Rectal smooth muscle tissue (tissue), 1 donor: Measurements from ENCODE around the gene CDH20.

ENCODE experiments used
- H3K27ac ChIP-seq: one replicate; pipeline ENCODE4 v1.7.0; 2013; ENCODE audit warnings: low read depth, low read length, inconsistent platforms
- H3K27me3 ChIP-seq: one replicate; pipeline ENCODE4 v1.7.0; 2013; ENCODE audit warnings: low read length; ENCODE audit not compliant: control insufficient read depth, insufficient read depth
- H3K36me3 ChIP-seq: one replicate; pipeline ENCODE4 v1.7.0; 2013; ENCODE audit warnings: low read length; ENCODE audit not compliant: control insufficient read depth, insufficient read depth
- H3K4me1 ChIP-seq: one replicate; pipeline ENCODE4 v1.7.0; 2013; ENCODE audit warnings: low read length; ENCODE audit not compliant: control insufficient read depth, insufficient read depth
- H3K4me3 ChIP-seq: one replicate; pipeline ENCODE4 v1.7.0; 2013; ENCODE audit warnings: low read length
- H3K9ac ChIP-seq: one replicate; pipeline ENCODE4 v1.7.0; 2013; ENCODE audit warnings: low read length

The CDH20 gene

DNA sequence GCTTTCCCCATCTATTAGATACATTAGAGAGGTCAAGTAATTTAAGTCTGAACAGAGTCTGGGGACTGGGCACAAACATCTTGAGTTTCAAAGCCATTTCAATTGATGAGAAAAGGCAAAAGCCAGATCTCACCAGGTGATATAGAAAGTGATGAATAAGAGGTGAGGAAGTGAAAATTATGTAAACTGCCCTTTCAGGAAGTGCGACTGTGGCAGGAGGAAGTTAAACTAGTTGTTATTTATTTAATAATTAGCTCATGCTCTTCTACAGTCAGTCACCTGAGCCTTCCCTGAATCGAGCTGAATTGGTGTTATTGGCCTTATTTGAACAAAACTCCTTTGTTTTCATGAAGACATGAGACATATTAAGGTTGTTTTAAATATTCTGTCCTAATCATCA, 115.1 kb downstream of the CDH20 start:
- Histone ChIP-seq H3K9ac (no peak overlapping the region), H3K36me3 (no peaks in the 10 kb centered on the region), H3K27me3 (no peaks in the 10 kb centered on the region), H3K27ac (no peak overlapping the region), H3K4me1 (no peaks in the 10 kb centered on the region), H3K4me3 (no peak overlapping the region)

DNA sequence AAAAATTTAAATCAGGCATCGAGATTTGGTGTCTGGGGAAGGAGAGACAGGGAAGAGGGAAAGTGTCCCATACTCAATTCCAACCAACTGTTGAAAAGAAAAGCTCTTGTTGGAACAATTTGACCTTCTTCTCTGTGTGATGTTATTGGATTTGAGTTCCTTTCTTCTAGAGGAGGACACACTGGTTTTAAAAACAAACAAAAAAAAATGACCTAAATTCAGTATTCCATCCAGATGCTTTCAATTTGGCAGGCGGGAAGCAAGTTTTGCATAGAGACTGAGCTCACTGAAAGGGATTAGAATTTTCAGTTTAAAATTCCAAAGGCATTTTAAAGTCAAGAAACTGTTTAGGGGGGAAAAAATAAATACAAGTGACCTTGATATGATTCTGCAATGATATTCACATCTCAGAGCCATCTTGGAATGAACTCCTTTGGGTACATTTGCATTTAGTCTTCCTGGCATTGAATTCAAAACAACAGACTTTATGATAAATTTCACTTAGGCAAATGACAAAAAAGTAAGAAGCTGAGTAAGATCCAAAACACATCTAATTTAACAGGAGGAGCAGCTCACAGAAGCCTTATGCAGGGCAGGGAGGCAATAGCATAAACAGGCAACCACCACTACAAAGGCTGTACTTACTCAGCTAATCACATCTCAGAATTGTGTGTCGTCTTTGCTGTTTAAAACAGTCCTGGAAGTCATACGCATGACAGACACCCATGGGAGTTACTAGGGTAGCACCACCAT, 126.8 kb downstream of the CDH20 start:
- Histone ChIP-seq H3K9ac (no peak overlapping the region), H3K27me3 (no peaks in the 10 kb centered on the region), H3K4me1 (no peaks in the 10 kb centered on the region), H3K4me3 (no peak overlapping the region), H3K36me3 (no peaks in the 10 kb centered on the region), H3K27ac (no peak overlapping the region)

DNA sequence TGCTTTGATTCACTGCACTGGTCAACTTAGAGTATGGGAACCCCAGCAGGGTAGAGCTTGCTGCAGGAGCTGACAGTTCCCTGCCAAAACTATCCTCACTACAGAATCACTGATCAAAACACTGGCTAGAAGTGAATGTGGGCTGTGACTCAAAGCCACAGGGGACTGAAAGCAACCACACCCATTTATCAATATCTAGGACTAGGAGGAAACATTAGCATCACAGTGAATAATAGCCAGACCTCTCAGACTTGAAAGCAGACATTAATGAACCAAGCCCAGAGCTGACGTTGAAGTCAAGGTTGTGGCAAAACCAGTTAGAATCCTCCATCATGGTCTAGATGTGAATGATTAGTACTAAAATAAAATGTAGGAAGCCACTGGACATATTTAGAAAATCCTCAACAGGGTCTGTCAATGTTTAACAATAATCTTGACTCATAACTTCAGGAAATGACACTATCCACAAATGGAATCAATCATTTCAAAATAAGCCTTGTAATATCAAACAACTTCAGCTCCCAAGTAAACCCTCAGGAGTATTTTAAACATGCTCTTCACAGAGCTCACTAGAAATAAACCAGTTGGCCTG, 131.4 kb downstream of the CDH20 start:
- H3K4me3 ChIP-seq, result no peak overlapping the region
- H3K36me3 ChIP-seq, result no peaks in the 10 kb centered on the region
- H3K9ac ChIP-seq, result no peak overlapping the region
- H3K4me1 ChIP-seq, result no peaks in the 10 kb centered on the region
- no peaks in the 10 kb centered on the region for H3K27me3 ChIP-seq
- H3K27ac ChIP-seq, result no peak overlapping the region

DNA sequence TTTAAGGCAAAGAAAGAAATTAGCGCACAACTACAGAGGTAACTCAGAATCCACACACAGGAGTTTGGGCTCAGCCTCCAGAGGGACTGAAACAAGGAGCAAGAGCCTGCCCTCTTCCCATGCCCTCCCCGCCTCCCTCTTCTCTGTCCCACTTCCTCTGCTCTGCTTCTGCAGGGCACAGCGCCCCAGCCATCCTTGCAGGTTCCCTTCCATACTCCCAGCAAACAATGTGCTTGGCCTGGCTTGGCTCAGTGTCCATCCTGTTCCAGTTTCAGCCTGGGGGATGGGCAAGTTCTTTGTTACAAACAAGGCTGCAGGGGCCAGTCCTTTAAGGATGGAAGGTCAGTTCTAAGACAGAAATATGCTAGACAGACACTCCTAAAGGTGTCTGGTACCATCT, 133.5 kb downstream of the CDH20 start:
- H3K27ac ChIP-seq, result no peak overlapping the region
- H3K4me1 ChIP-seq, result no peaks in the 10 kb centered on the region
- no peak overlapping the region for H3K9ac ChIP-seq
- H3K36me3 ChIP-seq, result no peaks in the 10 kb centered on the region
- H3K4me3 ChIP-seq, result no peak overlapping the region
- H3K27me3 ChIP-seq, result no peaks in the 10 kb centered on the region

DNA sequence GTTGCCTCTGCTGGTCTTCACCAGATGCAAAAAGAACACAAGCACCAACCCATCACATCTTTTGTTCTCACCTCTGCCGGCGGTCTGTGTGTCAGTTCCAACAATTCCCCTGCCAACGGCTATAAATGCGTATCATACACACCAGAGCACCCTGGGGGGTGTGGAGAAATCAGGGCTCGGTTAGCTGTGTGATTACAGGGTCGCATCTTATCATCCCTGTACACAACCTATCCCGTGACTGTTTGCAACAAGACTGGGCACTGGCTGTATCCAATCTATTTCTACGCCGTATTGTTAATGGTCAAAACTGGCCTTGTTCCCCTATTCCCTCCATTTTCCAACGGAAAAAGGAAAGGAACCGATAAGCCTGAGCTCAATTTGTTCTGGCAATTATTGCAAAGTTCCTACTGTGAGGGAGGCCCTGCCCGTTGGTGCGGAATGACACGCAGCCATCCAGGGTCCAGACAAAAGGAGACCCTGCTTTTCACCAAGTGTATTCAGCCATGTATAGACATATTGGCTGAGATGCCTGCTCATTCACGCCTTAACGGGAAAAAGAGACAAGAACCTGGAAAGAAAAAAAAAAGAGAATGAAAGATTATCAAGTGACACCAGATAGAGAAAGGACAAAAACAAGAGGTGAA, 136.9 kb downstream of the CDH20 start:
- Histone ChIP-seq H3K27me3 (no peaks in the 10 kb centered on the region), H3K36me3 (no peaks in the 10 kb centered on the region), H3K4me3 (no peak overlapping the region), H3K4me1 (no peaks in the 10 kb centered on the region), H3K27ac (no peak overlapping the region), H3K9ac (no peak overlapping the region)

DNA sequence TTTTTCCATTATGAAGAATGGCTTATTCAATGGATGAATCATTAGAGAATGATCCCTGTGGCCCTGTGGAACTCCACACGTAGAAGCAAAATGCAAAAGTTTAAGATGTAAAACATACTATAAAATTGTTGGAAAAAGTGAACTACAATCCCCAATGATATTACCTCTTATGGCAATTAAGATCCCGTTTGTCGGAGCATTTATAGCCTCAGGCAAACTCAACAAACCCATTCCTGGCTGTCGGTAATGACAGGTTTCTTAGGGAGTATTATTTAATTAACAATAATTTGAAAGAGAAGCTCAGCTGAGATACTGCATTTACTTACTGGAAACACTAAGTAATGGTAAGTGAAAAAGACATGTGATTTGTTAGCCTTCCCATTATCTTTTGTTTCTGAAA, 138.3 kb downstream of the CDH20 start:
- Histone ChIP-seq H3K27me3 (no peaks in the 10 kb centered on the region), H3K4me1 (no peaks in the 10 kb centered on the region), H3K4me3 (no peak overlapping the region), H3K9ac (no peak overlapping the region), H3K27ac (no peak overlapping the region), H3K36me3 (no peaks in the 10 kb centered on the region)

DNA sequence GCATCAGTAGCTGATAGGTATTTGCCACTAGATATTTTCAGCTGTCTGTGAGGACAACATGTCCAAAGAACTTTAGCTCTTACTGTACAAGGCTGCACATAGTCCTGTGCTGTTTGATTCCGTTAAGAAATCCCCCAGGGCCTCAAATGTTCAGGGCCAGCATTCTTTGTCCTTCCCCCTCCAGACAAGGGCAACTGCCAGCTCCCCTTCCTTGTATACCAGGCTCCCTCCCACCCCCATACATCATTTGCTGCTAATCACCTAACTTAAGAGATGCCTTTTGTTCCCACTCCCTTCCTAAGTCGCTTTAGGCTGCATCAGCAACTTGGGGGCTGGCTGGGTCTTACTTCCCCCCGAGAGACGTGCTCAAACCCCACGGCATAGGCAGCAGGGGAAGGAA, 138.7 kb downstream of the CDH20 start:
- Histone ChIP-seq H3K9ac (no peak overlapping the region), H3K27me3 (no peaks in the 10 kb centered on the region), H3K27ac (no peak overlapping the region), H3K4me3 (no peak overlapping the region), H3K36me3 (no peaks in the 10 kb centered on the region), H3K4me1 (no peaks in the 10 kb centered on the region)

DNA sequence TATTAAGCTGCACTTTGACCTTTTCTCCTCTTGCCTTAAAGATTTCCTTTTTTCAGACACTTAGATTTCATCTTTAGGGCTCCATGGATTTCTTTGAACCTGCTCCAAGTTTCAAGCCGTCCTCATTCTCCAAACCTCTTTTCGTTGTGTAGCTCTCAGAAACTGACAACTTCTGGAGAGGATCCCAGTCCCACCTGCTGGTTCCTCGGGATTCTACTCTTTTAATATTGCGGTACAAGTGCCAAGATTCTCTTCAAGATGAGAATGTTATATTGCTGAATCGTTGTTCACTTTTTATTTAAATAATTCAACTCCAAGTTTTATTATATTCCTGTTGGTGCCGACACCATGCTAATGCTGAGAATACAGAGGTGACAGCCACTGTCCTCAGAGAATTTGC, 141.1 kb downstream of the CDH20 start:
- no peaks in the 10 kb centered on the region for H3K36me3 ChIP-seq
- H3K9ac ChIP-seq, result no peak overlapping the region
- no peak overlapping the region for H3K4me3 ChIP-seq
- H3K27ac ChIP-seq, result no peak overlapping the region
- no peaks in the 10 kb centered on the region for H3K27me3 ChIP-seq
- no peaks in the 10 kb centered on the region for H3K4me1 ChIP-seq

DNA sequence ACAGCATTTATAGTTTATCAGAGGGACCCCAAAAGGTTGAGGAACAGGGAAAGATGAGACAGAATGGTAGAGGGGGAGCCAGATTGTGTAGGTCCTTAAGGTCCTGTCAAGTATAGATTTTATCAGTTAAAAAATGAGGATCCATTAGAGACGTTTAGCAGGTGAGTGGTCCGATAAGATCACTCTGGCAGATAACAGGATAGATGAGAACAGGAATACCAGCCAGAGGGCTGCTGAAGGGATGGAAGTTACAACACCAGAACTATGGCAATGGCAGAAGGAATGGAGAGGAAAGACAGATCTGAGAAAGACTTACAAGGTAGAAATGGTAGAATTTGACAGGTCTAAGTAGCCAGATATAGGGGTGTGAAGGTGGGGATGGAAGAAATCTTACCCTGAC, 141.7 kb downstream of the CDH20 start:
- Histone ChIP-seq H3K27me3 (no peaks in the 10 kb centered on the region), H3K9ac (no peak overlapping the region), H3K4me3 (no peak overlapping the region), H3K27ac (no peak overlapping the region), H3K36me3 (no peaks in the 10 kb centered on the region), H3K4me1 (no peaks in the 10 kb centered on the region)

DNA sequence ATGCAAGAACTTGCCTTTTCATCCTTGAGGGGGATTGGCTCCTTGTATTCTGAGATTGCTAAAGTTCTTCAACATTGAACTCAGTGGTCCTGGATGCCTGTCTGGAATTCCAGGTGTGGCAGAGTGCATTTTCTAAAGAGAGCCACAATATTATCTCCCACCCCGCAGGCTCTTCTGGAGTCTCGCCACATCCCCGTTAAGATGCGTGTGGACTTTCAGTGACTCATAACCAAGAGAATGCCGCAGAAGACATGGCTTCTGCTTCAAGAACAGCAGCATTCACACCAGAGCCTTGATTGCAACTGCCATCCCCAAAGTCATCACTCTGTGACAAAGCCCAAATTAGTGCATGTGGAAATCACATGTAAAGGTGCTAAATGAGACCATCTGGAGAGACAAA, 142.7 kb downstream of the CDH20 start:
- Histone ChIP-seq H3K27me3 (no peaks in the 10 kb centered on the region), H3K36me3 (no peaks in the 10 kb centered on the region), H3K4me3 (no peak overlapping the region), H3K4me1 (no peaks in the 10 kb centered on the region), H3K9ac (no peak overlapping the region), H3K27ac (no peak overlapping the region)

DNA sequence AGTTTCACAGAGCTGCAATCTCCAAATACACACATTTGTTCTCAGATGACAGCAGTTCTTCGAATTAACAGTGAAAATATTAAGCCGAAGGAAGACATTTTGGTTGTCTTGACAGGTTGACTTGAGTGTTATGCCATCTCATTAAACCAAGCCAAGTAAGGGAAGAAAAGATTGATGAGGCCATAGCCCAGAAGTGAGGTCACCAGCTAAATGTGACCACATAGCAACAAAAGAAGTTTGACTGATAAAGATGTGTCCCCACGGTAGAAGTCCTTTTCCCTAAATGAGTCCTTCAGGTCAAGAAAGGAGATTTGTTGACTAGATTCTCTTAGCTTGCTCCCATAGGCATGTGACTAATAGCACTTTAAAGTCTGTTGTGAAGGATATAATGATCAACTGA, 156.1 kb downstream of the CDH20 start:
- no peaks in the 10 kb centered on the region for H3K27me3 ChIP-seq
- no peak overlapping the region for H3K4me3 ChIP-seq
- no peak overlapping the region for H3K9ac ChIP-seq
- no peaks in the 10 kb centered on the region for H3K4me1 ChIP-seq
- no peak overlapping the region for H3K27ac ChIP-seq
- H3K36me3 ChIP-seq, result no peaks in the 10 kb centered on the region

DNA sequence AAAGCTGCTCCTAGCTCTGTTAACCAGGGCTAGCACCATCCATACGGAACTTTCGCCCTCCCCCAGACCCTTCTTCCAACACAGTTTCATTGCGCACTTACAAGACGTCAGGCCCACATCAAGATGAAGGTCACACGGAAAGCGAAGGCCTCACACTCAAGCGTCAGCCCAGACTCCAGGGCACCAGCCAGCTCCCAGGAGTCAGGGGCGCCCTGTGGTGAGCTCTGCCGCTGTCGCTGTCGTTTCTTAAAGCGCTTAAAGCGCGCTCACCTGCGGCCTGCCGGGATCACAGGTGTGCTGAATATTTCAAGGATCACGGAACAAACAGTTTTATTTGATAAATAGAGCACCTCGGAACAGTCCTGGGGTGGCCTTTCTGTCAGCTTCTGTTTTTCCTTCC, 163.1 kb downstream of the CDH20 start:
- Histone ChIP-seq H3K27ac (no peak overlapping the region), H3K4me1 (no peaks in the 10 kb centered on the region), H3K27me3 (no peaks in the 10 kb centered on the region), H3K9ac (no peak overlapping the region), H3K4me3 (no peak overlapping the region), H3K36me3 (no peaks in the 10 kb centered on the region)

DNA sequence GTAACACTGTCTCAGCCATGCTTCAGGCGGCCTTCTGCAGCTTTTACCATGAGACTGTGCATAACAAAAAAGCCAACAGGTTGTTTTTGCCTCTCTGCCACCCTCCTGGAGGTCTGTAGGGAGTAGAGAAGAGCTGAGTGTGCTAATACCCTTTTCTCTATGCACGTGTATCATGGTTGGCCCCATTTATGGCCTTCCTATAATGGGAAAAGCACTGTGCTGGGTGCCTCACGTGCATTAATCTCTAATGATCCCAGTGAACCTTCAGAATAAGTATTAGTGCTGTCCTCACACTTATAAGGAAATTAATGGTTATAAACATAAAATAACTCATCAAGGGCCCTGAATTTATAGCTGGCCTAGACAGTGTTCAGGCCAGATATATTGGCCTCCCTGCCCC, 164.2 kb downstream of the CDH20 start:
- H3K27ac ChIP-seq, result no peak overlapping the region
- H3K27me3 ChIP-seq, result no peaks in the 10 kb centered on the region
- no peaks in the 10 kb centered on the region for H3K36me3 ChIP-seq
- no peaks in the 10 kb centered on the region for H3K4me1 ChIP-seq
- no peak overlapping the region for H3K9ac ChIP-seq
- H3K4me3 ChIP-seq, result no peak overlapping the region
